Small intestine (tissue), 7 donors: ENCODE data around the gene FTO. TPM values are rescaled to one million over a fixed set of nuclear protein-coding genes. Genes with fewer than 3 reads are reported as not detected.
"Not testable (repeated sequence)": the region's sequence is repeated elsewhere in the genome, so short reads cannot be mapped to it uniquely, and the experiment has no call there.

Source experiments
- DNase-seq, 2 donors: peaks; one replicate each; pipeline versions ENCODE4 v3.0.0 to v3.0.0-alpha.2; 2013
- FAIRE-seq: peaks from 2 replicates; lab custom pipeline; 2012; peaks lifted over from hg19 to GRCh38; lab: Jason Lieb, UNC
- H3K27ac ChIP-seq, 3 donors: one replicate each; pipeline ENCODE4 v1.5.1; 2013; ENCODE audit warnings: low read length in 2 of 3, mild to moderate bottlenecking in 2 of 3, control low read depth in 1 of 3, inconsistent platforms in 1 of 3, low read depth in 1 of 3, moderate library complexity in 1 of 3
- H3K27me3 ChIP-seq, 3 donors: one replicate each; pipeline ENCODE4 v1.6.1; 2013; ENCODE audit warnings: low read length in 3 of 3, inconsistent platforms in 1 of 3; ENCODE audit not compliant: control insufficient read depth in 3 of 3, insufficient read depth in 3 of 3
- H3K36me3 ChIP-seq, 3 donors: one replicate each; pipeline ENCODE4 v1.6.1; 2013; ENCODE audit warnings: low read length in 3 of 3, inconsistent platforms in 1 of 3, low read depth in 1 of 3, mild to moderate bottlenecking in 1 of 3, moderate library complexity in 1 of 3; ENCODE audit not compliant: control insufficient read depth in 3 of 3, insufficient read depth in 2 of 3
- H3K4me1 ChIP-seq, 3 donors: one replicate each; pipeline ENCODE4 v1.6.1; 2013; ENCODE audit warnings: low read length in 2 of 3, inconsistent platforms in 1 of 3, low read depth in 1 of 3, mild to moderate bottlenecking in 1 of 3, moderate library complexity in 1 of 3; ENCODE audit not compliant: control insufficient read depth in 3 of 3, insufficient read depth in 2 of 3
- H3K4me3 ChIP-seq, 3 donors: one replicate each; pipeline ENCODE4 v1.5.1; 2013; ENCODE audit warnings: low read length in 3 of 3, control low read depth in 1 of 3, inconsistent platforms in 1 of 3, low read depth in 1 of 3, mild to moderate bottlenecking in 1 of 3, moderate library complexity in 1 of 3
- H3K9me3 ChIP-seq, 2 donors: one replicate each; pipeline ENCODE4 v1.6.1; 2013; ENCODE audit warnings: low read depth in 1 of 2, low read length in 1 of 2; ENCODE audit not compliant: control insufficient read depth in 2 of 2, insufficient read depth in 1 of 2
- WGBS, 3 donors: extraction: QIAGEN DNeasy Blood & Tissue Kit; methylation state at CpG; one replicate each; pipeline ENCODE4 v1.1.7; 2013; 5-methylcytosine and 5-hydroxymethylcytosine counted together
- polyA plus RNA-seq, 4 donors: library from polyadenylated mRNA; stranded (reverse) in 3 of 4; unstranded in 1 of 4; fragments of 200-250 nt in 3 of 4; fragments of 120-200 nt in 1 of 4; gene quantifications; one replicate each; pipeline versions ENCODE4 v1.2.1 to v1.2.3, GENCODE V29; 2013
- donor health status: healthy with polysubstance abuse.
- donor health status: control.
- donor health status: control.
- donor health status: Bipolar disorder and iron deficiency.
- donor health status: healthy.

Gene FTO
- polyA plus RNA-seq, 4 donors: 5.4 to 36.8 (median 12.2) TPM

- Histone ChIP-seq H3K9me3 (no peaks in the 10 kb centered on the region), H3K36me3 (peaks cover 0 to 2% (median 0%) of the 10 kb centered on the region in 3 donors), H3K27me3 (no peaks in the 10 kb centered on the region), H3K4me1 (no peaks in the 10 kb centered on the region), H3K27ac (no peak overlapping the region), H3K4me3 (no peak overlapping the region)
- DNase-seq (no peak), FAIRE-seq (no peak)
- WGBS, 3 donors: 97 to 99% (median 98%) methylated on average over 4 of the region's 4 CpGs
Observed at GRCh38 chr16:53673189-53673588, 30.8 kb upstream of the FTO start.

GRCh38 chr16:53678155-53678554, 25.8 kb upstream of the FTO start:
- no peak for DNase-seq
- no peak for FAIRE-seq
- H3K4me1 ChIP-seq: no peaks in the 10 kb centered on the region
- H3K27me3 ChIP-seq: no peaks in the 10 kb centered on the region
- H3K9me3 ChIP-seq: no peaks in the 10 kb centered on the region
- H3K4me3 ChIP-seq: no peak overlapping the region
- H3K27ac ChIP-seq: no peak overlapping the region
- H3K36me3 ChIP-seq: peaks cover 0 to 2% (median 0%) of the 10 kb centered on the region in 3 donors
- WGBS, 3 donors: 96 to 100% (median 97%) methylated on average over 1 of the region's 1 CpG

- FAIRE-seq: no peak
- H3K4me1 ChIP-seq: no peaks in the 10 kb centered on the region
- no peaks in the 10 kb centered on the region for H3K9me3 ChIP-seq
- H3K27ac ChIP-seq: no peak overlapping the region
- no peak overlapping the region for H3K4me3 ChIP-seq
- DNase-seq: no peak
- peaks cover 0 to 2% (median 0%) of the 10 kb centered on the region in 3 donors for H3K36me3 ChIP-seq
- no peaks in the 10 kb centered on the region for H3K27me3 ChIP-seq
Observed at GRCh38 chr16:53678756-53679343, 25.1 kb upstream of the FTO start.

GRCh38 chr16:53680756-53681155, 23.2 kb upstream of the FTO start:
- H3K36me3 ChIP-seq: no peaks in the 10 kb centered on the region
- no peak overlapping the region for H3K27ac ChIP-seq
- 90 to 98% (median 91%) methylated on average over 2 of the region's 2 CpGs for WGBS, 3 donors
- no peaks in the 10 kb centered on the region for H3K27me3 ChIP-seq
- FAIRE-seq (no peak), DNase-seq (no peak)
- no peak overlapping the region for H3K4me3 ChIP-seq
- peaks cover 0 to 3% of the 10 kb centered on the region in 2 donors for H3K9me3 ChIP-seq
- H3K4me1 ChIP-seq: no peaks in the 10 kb centered on the region

- no peak for FAIRE-seq
- no peaks in the 10 kb centered on the region for H3K4me1 ChIP-seq
- no peaks in the 10 kb centered on the region for H3K36me3 ChIP-seq
- no peak overlapping the region for H3K27ac ChIP-seq
- no peak overlapping the region for H3K4me3 ChIP-seq
- DNase-seq: no peak
- H3K27me3 ChIP-seq: no peaks in the 10 kb centered on the region
- H3K9me3 ChIP-seq: peaks cover 0 to 3% of the 10 kb centered on the region in 2 donors
- 68% methylated on average over 2 of the region's 2 CpGs for WGBS, 3 donors
Observed at GRCh38 chr16:53681354-53681753, 22.6 kb upstream of the FTO start.

GRCh38 chr16:53685334-53685733, 18.6 kb upstream of the FTO start:
- WGBS, 3 donors: 96 to 97% (median 96%) methylated on average over 3 of the region's 3 CpGs

GRCh38 chr16:53686710-53687109, 17.2 kb upstream of the FTO start:
- Histone ChIP-seq H3K4me1 (no peaks in the 10 kb centered on the region), H3K4me3 (no peak overlapping the region), H3K27ac (no peak overlapping the region), H3K36me3 (no peaks in the 10 kb centered on the region), H3K9me3 (peaks cover 0 to 3% of the 10 kb centered on the region in 2 donors), H3K27me3 (no peaks in the 10 kb centered on the region)
- WGBS, 3 donors: 73 to 85% (median 80%) methylated on average over 3 of the region's 3 CpGs
- FAIRE-seq (no peak), DNase-seq (no peak)

More at GRCh38 chr16:53685334-53685733, 18.6 kb upstream of the FTO start:
- not testable (repeated sequence) for DNase-seq, H3K4me1 ChIP-seq, H3K27me3 ChIP-seq, H3K36me3 ChIP-seq, H3K4me3 ChIP-seq, H3K9me3 ChIP-seq, FAIRE-seq, H3K27ac ChIP-seq

GRCh38 chr16:53689636-53690035, 14.3 kb upstream of the FTO start:
- H3K9me3 ChIP-seq: peaks cover 0 to 3% of the 10 kb centered on the region in 2 donors
- no peaks in the 10 kb centered on the region for H3K4me1 ChIP-seq
- WGBS, 3 donors: 94 to 95% (median 94%) methylated on average over 3 of the region's 3 CpGs
- H3K27me3 ChIP-seq: no peaks in the 10 kb centered on the region
- DNase-seq (no peak), FAIRE-seq (no peak)
- H3K27ac ChIP-seq: no peak overlapping the region
- no peaks in the 10 kb centered on the region for H3K36me3 ChIP-seq
- H3K4me3 ChIP-seq: no peak overlapping the region

- Histone ChIP-seq H3K4me1 (no peaks in the 10 kb centered on the region), H3K27me3 (no peaks in the 10 kb centered on the region), H3K36me3 (no peaks in the 10 kb centered on the region), H3K27ac (no peak overlapping the region), H3K4me3 (no peak overlapping the region), H3K9me3 (no peaks in the 10 kb centered on the region)
- DNase-seq (no peak), FAIRE-seq (no peak)
- 92 to 97% (median 92%) methylated on average over 2 of the region's 2 CpGs for WGBS, 3 donors
Observed at GRCh38 chr16:53690771-53691170, 13.2 kb upstream of the FTO start.
